M059J (cell line): ENCODE results near the gene RHAG. TPM values are rescaled to one million over a fixed set of nuclear protein-coding genes. Genes with fewer than 3 reads are reported as not detected.
"Not testable (repeated sequence)": the region's sequence is repeated elsewhere in the genome, so short reads cannot be mapped to it uniquely, and the experiment has no call there.

Experiments
- DNase-seq: peaks from one replicate; pipeline ENCODE4 v3.0.0-alpha.2; 2012; ENCODE audit warnings: low read depth
- total RNA-seq: library from RNA; depleted of rRNA; stranded (reverse); fragments of >200 nt; shearing (Covaris generic); gene quantifications from 2 replicates; pipeline ENCODE4 v1.2.3, GENCODE V29; 2014; rRNA removed

The RHAG gene
- total RNA-seq, result not detected in 2 replicates

DNA sequence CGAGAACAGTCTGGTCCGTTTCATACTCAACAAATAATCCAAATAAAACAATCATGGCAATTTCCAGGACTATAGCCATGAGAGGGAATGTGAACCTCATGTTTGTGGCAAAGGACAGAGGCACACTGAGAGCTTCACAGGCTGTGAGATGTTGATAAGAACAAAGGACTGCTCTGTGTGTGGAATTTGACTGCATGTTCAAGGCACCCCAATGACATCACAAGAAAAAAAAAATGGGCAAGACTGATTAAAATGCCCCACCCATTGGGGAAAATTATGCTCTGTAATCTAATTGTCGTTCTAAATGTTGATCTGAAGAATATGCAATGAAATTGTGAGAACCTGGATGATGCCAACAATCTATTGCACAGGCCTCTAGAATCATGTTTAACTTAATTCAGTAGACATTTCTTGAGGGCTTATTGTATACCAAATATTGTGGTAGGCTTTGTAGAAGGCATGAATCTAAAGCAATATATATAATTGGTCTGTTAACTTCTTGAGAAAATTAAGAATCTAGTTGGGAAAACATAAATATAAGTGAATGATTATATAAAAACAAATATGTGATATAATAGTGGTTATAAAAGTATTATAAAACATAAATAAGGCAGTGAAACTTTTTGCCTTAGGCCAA lies at the start of gene RHAG:
Gene RHAG (minus strand): TSS at position 127 of the 637 bp plus-strand sequence. CDS start 27 bp downstream, at position 100.
- no peak for DNase-seq

DNA sequence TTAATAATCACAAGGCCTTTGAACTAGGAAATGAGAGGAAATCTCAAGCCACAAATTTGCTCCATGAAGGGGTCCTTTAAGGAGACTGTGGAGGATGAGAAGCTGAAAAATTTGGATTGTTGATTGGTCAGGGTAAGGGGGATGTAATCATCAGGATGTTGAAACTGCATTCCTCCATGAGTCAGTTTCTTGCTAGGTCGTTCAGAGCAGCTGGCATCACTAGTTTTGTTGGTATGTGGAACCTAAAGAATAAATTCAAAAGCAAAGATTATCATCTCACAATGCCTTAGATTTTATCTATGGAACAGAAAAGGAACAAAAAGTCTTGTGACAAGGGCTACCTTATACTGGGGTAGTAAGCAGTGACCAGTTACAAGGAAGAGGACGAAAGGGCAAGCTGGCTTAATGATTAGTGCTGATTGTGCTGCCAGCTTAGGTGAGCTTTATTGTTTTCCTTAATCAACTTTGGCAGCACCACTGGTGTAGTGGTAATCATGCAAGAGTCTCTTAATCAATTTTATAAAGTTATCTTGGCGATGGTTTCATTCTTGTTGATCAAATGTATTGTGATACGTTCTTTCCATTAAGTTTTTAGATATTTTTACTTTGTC lies 40.1 kb upstream of the RHAG start:
- peak; percentile 8 for DNase-seq

DNA sequence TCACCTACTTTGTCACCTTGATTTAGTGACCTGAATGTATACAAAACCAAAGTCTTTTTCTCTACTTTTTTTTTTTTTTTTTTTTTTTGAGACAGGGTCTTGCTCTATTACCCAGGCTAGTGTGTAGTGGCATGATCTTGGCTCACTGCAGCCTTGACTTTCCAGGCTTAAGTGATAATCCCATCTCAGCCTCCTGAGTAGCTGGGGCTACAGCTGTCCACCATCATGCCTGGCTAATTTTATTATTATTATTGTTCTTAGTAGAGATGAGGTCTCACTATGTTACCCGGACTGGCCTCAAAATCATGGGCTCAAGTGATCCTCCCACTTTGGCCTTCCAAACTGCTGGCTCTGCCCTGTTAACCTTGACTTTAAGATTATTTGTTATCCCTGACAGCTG lies 39.2 kb upstream of the RHAG start:
- DNase-seq, result no peak

DNA sequence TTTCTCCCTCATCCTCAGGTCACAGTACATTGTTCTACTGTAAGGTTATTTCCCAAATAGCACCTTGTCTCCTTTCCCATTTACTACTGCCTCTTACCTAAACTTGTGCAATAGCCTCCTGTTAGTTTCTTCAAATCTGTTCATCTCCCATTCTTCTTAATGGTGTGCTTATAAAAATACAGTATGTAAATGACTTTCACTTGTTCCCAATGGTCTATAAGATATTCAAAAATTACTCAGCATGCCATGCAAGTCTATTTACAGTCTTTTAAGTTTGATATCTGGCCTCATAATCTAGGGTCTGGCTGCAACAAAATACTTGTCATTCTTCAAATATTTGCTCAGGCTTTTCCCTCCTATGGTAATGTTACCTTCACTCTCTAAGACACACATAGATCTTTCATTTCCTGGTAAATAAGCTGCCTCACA lies 31.5 kb upstream of the RHAG start:
- peak; percentile 6 for DNase-seq

DNA sequence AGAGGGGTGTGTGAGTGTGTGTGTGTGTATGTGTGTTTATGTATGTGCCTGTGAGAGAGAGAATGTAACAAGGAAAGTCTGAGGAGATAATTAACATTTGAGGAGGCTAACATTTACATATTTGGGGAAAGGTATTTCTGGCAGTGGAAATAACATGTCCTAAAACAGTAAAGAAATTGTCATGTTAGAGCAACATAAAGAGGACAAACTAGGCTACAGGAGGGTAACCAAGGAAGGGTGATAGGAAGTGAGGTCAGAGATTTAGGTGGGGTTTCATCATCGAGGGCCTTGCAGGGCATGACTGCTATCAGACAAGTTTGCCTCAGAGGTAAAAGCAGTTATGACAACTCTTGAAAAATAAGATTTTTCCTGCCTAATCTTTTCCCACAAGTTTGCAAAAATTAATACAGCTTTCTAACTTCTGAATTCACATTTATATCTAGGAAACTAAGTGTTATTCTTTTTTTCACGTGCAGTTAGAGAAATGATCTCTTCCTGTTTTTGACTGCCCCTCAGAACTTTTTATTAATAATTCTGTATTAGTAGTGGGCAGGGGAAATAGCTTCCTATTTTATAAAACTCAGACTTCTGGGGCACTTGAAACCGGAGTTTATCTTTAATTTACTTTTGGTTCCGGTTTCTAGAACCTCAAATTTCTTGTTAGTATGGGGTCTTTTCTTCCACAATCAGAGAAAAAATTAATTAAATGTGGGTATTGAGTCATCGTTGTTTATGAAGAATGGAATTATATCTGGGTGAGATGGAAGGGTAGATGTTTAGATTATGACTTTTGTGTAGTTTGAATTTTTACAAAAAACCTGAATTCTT lies 30.5 kb upstream of the RHAG start:
- DNase-seq, result no peak

DNA sequence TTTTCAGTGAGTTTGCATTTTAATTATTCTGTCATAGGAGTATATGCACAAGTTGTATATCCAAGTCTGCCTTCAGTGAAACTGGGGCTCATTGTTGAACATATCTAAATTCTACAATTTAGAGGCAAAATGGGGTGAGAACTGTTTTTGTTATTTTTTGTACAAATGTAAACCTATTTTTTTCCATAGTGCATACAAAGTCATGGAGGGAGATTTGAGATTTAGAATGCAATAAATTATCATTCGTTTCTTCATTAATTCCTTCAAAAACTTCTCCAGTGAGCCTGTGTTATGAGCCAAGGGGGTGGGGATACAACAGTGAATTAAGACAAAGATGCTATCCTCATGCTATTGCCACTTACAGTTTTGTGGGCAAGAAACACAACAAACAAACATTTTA lies 29.8 kb upstream of the RHAG start:
- DNase-seq, result no peak

DNA sequence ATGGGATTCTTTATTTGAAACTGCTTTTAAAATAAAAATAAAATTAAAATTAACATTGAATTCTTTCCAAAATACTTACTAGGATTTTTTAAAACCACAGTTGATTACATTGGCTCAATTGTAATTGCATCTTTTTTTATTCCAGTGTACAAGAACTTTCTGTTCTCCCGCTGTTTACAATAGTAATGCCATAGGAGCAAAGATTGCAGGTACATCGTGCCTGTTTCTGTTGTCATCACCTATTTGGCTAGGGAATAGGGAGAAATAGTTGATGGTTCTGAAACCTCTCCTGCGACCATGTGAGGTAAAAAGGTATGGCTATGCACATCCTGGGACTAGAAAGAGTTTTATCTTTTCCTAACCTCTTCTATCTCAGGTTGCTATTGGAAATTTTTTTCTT lies 28.2 kb upstream of the RHAG start:
- no peak for DNase-seq

DNA sequence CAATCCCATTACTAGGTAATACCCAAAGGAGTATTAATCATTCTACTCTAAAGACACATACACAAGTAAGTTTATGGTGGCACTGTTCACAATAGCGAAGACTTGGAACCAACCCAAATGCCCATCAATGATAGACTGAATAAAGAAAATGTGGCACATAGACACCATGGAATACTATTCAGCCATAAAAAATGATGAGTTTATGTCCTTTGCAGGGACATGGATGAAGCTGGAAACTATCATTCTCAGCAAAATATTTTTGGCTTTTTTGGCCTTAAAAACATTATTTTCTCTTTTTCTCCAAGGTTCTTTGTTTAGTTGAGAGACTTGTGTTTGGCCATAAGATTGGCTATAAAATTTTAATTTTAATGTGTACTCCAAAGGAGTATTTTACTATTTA lies 27.4 kb upstream of the RHAG start:
- not testable (repeated sequence) for DNase-seq

DNA sequence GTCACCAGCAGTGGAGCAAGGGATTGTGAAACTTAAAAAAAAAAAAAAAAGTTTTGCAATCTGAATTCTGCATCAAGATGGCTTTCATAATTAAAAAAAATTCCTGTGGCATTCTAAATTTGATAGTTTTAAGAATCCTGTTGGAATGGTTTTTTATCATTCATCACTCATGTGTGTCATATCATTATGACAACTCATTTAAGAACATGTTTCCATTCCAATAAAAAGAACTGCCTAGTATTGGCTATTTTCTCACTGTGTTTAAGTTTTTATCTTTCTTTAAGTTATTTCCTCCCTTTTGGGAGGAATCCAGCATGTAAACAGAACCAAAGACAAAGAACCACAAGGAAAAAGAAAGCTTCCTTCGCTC lies 26.2 kb upstream of the RHAG start:
- no peak for DNase-seq

DNA sequence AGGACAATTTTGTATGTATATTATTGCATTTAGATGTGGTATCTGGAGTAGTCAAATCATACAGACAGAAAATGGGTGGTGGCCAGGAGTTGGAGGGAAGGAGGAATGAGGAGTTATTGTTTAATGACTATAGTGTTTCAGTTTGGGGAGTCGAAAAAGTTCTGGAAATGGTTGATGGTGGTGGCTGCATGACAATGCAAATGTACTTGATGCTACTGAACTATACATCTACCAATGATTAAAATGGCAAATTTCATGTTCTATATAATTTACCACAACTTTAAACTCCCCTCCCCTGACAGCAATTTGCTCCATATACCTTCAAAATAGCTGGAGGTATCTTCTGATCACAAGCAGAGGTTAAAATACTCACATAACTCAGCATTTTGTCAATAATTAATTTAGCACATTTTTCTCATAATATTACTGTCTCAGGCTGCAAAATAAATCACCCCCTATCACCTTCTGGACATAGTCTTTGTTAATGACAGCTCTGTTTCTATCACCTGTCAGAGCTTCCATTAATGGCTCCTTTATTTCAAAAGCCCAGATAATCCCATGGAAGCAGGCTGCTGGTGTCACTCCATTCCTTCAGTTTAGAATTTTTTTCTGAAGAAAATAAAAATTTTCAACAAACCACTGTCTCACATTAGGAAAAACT lies 25.7 kb upstream of the RHAG start:
- DNase-seq, result no peak

DNA sequence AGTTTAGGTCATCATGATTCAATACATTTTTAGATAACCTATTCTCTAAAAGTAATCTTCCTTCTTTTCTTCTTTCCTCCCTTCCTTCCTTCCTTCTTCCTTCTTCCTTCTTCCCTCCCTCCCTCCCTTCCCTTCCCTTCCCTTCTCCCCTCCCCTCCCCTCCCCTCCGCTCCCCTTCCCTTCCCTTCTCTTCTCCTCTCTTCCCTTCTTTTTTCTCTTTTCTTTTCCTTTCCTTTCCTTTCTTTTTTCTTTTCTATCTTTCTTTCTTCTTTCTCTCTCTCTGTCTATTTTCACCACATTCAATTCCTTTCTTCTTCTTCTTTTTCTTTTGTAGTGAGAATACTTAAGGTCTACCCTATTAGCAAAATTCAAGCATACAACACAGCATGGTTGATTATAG lies 17.3 kb upstream of the RHAG start:
- DNase-seq, result no peak

DNA sequence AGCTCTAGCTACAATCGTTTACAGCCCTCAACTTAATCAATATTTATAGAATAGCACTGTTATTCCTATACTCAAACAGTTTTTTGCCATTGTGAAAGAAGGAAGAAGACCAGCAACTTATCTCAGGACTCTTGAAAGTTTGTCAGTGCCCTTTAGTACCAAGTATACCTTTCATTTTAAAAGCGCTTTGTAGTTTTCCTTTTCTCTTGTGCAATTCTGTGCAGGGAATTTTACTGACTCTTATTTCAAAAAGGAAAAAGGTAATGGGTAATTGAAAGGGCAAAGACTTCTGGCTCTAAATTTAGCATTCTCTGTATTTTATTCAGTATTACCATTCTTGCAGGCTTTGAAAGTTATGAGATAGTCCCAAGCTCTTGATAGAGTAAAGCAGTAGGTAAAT lies 16.8 kb upstream of the RHAG start:
- DNase-seq, result no peak

DNA sequence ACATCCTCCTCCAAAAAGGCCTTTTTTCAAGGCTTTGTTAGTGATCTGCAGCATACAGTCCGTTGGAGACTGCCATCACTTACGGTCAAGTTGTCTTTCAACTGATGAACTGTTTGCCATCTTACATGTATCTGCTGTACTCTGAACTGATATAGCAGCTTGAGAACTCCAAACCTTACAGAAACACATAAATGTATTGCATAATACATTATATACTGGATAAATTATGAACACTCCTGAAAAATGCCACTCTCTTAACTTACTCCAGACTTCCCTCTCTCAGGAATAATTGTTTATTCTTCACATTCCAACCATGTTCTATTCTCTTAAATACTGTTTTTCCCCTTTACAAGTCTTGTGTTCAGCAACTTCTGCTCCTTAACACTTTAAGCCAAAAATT lies 14.6 kb upstream of the RHAG start:
- DNase-seq, result no peak

DNA sequence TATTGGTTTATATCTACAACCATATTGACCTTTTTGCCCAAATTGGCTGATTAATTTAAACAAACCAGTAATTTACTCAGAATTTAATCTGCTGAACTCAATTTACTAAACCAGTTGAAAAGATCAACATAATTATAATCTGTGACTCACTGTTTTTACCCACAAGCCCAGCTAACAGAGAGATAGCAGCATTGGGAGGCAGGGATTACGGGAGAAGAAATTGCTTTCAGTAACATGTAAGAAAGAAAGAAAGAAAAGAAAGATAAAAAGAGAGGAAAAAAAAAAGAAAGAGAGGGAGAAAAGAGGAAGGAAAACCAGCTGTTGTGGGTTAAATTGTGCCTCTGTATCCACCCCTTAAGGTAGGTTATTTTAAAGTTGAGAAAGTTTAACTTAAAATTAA lies 13.3 kb upstream of the RHAG start:
- no peak for DNase-seq

DNA sequence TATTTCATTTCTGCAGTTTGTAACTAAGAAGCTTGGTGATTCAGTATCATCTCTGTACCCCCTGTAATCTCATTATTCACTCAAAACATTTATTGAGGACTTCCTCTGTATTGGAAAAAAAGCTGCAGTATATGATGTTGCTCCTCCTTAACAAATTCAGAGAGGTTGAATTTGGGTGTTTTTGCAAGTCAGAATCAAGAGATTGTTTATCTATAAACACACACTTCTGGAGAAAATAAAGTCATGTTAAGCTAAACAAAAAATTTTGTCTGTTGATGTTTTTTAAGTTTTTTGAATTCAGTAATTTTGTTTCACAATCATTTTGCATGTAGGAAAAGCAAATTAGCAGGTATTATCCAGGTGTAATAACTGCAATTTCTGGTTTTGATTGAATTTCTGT lies 11.4 kb upstream of the RHAG start:
- no peak for DNase-seq

DNA sequence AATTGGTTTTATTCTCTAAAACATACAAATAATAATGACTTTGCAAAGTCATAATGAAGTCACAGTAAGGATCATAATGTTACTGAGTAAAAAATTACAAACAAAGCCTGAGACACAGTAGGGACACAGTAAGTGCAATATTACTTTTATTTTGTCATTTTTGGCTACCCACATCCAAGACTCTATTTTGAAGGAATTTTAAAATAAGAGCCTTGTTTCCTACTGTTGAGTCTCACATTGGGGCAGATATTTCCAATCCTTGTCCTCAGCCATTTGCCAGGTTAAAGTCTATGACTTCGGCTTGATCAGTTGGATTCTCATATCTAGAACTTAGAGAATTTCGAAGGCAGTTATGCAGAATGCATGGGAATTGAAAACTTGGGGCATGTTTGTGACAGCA lies 10.8 kb upstream of the RHAG start:
- DNase-seq, result no peak

DNA sequence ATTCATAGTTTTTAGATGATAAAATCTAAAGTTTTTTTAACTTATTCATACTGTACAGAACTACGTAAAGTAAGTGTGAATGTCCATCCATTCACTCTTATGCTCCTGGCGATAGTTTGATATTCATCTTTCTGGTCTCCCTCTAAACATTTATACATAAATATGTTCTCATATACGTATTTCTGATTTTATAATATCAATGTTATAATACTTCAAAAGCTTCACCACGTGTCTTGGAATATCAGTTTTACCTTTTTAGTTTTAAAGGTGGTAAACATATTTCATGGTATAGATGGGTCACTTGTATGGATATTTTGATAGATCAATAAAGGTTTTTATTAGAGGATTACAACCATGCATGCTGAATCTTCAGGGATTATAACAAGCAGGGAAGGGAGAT lies 10.3 kb upstream of the RHAG start:
- no peak for DNase-seq

DNA sequence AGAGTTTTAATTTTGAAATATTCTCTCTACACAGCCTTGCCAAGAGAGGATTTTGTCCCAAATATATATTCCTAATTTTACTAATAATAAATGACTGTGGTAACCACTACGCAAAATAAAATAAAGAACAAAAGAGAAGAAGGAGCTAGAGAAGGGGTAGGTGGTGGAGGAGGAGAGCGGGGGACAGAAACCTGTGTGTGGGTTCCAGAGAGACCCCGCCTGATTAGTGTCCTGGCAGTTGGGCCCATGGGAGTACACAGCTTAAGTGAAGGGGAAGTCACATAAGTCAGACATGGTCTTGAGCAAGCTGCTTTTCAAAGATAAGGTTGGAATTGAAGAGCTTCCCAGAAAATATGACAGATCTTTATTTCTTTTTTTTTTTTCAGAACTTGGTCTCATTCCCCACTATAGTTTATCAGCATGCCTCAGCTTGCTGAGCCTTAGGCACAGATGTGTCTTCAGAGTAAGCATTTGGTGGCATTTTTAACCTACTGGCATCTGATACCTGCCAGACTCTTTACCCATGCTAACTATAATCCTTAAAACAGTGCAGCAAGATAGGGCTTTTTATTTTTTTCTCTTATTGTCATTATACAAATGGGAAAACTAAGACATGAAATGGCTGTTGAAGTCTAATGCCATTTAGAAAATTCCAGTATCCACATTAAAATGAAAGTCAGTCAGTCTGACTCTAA lies 9.6 kb upstream of the RHAG start:
- DNase-seq, result no peak

DNA sequence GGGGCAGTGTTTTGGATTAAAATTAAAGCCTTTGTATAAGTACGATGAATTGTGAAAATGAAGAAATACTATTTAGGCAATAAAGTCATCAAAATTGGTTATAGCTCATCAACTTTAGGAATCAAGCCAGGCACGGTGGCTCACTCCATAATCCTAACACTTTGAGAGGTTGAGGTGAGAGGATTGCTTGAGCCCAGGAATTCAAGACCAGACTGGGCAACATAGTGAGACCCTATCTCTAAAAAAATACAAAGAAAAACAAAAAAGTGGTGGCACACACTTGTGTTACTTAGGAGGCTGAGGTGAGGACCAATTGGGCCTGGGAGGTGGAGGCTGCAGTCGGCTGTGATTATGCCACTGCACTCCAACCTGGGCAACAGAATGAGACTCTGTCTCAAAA lies 8.5 kb upstream of the RHAG start:
- no peak for DNase-seq

DNA sequence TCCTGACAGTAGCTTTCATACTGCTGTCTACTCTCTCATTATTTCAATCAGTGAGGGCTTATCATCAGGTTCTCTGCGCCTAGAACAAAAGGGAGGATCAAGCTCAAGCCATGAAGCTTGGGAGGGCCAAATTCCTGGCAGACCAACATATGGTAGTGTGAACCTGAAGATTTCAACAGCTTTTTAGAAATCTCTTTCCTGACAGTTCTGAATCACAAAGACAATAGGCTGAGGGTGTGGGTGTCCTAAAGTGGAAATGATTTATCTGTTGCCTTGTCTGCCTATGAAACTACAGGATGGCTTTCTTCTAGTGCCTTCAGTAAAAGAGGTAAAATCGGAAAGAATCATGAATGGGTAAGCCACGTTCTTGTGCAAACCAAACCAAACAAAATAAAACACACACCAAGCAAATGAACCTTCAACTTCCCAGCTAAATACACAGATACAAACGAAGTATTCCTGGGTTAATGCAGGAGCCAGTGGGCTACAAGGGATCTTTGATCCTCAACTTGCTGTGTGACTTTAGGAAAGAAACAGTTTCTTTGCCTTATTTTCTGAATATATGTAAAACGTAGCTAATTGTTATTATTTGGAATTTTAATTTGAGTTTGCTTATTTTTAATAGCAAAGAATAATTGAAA lies 2.7 kb upstream of the RHAG start:
- DNase-seq, result no peak

DNA sequence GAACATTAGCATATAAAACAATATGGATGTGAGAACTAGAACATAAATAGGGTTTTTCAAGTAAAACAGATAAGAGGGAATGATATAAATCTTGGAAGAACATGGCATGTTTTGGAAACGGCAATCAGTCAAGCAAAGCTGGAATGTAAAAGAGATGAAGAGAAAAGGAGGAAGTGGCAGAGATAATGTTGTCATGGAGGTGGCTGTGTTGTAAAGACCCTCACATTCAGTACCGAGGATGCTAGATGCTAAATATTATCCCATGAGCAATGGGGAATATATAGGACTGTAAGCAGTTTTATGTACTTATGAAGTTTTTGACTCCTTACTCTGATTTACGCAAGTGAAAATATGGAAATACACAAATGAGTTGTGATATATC lies 702 bp upstream of the RHAG start:
- DNase-seq, result no peak
